Neuronal stem cell (in vitro differentiated cells): ENCODE data around the gene PIGB.

Experiments used
- DNase-seq: peaks from one replicate; pipeline ENCODE4 v3.0.0-alpha.2; 2013; ENCODE audit warnings: low spot score
- H2AFZ ChIP-seq: one replicate; pipeline ENCODE4 v1.6.1; 2013; ENCODE audit warnings: mild to moderate bottlenecking, low read length, inconsistent platforms
- H2AK5ac ChIP-seq: 2 replicates; pipeline ENCODE4 v1.6.1; 2013; ENCODE audit warnings: low read depth, mild to moderate bottlenecking, inconsistent platforms, low read length, moderate library complexity, mixed read lengths
- H2BK120ac ChIP-seq: 2 replicates; pipeline ENCODE4 v1.6.1; 2013; ENCODE audit warnings: low read depth, mild to moderate bottlenecking, inconsistent platforms, low read length, moderate library complexity, mixed read lengths
- H2BK12ac ChIP-seq: one replicate; pipeline ENCODE4 v1.6.1; 2013; ENCODE audit warnings: low read length, inconsistent platforms
- H2BK15ac ChIP-seq: 2 replicates; pipeline ENCODE4 v1.6.1; 2013; ENCODE audit warnings: mild to moderate bottlenecking, low read length, inconsistent platforms, mixed read lengths
- H2BK5ac ChIP-seq: one replicate; pipeline ENCODE4 v1.6.1; 2013; ENCODE audit warnings: inconsistent platforms, mild to moderate bottlenecking, low read length, moderate library complexity
- H3K14ac ChIP-seq: one replicate; pipeline ENCODE4 v1.6.1; 2013; ENCODE audit warnings: low read length, inconsistent platforms
- H3K18ac ChIP-seq: 2 replicates; pipeline ENCODE4 v1.6.1; 2013; ENCODE audit warnings: low read length, inconsistent platforms
- H3K23ac ChIP-seq: 2 replicates; pipeline ENCODE4 v1.6.1; 2013; ENCODE audit warnings: low read depth, mild to moderate bottlenecking, mixed read lengths, low read length, inconsistent platforms; ENCODE audit not compliant: poor library complexity
- H3K27ac ChIP-seq: replicated peaks from 3 replicates; pipeline ENCODE4 v1.5.1; 2013; ENCODE audit warnings: low read length, inconsistent platforms
- H3K27me3 ChIP-seq, 3 experiments: 2 replicates each; pipeline ENCODE4 v1.6.1; 2013; ENCODE audit warnings: low read length in 3 of 3, mild to moderate bottlenecking in 2 of 3, inconsistent platforms in 1 of 3, low read depth in 1 of 3, mixed read lengths in 1 of 3, moderate library complexity in 1 of 3; ENCODE audit not compliant: control insufficient read depth in 3 of 3, insufficient read depth in 3 of 3
- H3K36me3 ChIP-seq, 2 donors: replicated peaks in 1 of 2; 2 replicates each; pipeline ENCODE4 v1.6.1; 2013; ENCODE audit warnings: low read length in 2 of 2; ENCODE audit not compliant: control insufficient read depth in 2 of 2, insufficient read depth in 2 of 2
- H3K4ac ChIP-seq: 2 replicates; pipeline ENCODE4 v1.6.1; 2013; ENCODE audit warnings: inconsistent platforms, mild to moderate bottlenecking, low read length, moderate library complexity
- H3K4me1 ChIP-seq, 2 donors: 1 replicate in 1 of 2; 2 replicates in 1 of 2; pipeline ENCODE4 v1.6.1; 2013; ENCODE audit warnings: low read length in 2 of 2, low read depth in 1 of 2; ENCODE audit not compliant: control insufficient read depth in 2 of 2, insufficient read depth in 1 of 2
- H3K4me2 ChIP-seq: one replicate; pipeline ENCODE4 v1.6.1; 2013; ENCODE audit warnings: mild to moderate bottlenecking, low read length, inconsistent platforms; ENCODE audit not compliant: insufficient read depth, poor library complexity, severe bottlenecking
- H3K4me3 ChIP-seq, 2 donors: 2 replicates each; pipeline ENCODE4 v1.5.1; 2013; ENCODE audit warnings: low read length in 2 of 2, mild to moderate bottlenecking in 2 of 2, inconsistent platforms in 1 of 2, moderate library complexity in 1 of 2
- H3K79me1 ChIP-seq: one replicate; pipeline ENCODE4 v1.6.1; 2013; ENCODE audit warnings: low read depth, mild to moderate bottlenecking, inconsistent platforms, low read length, moderate library complexity
- H3K9ac ChIP-seq: one replicate; pipeline ENCODE4 v1.6.1; 2013; ENCODE audit warnings: mild to moderate bottlenecking, low read depth, low read length, inconsistent platforms; ENCODE audit not compliant: poor library complexity
- H3K9me3 ChIP-seq, 2 donors: replicated peaks in 1 of 2; 2 replicates each; pipeline versions ENCODE3 to v1.6.1; 2013; ENCODE audit warnings: low read length in 2 of 2, mild to moderate bottlenecking in 2 of 2, inconsistent platforms in 1 of 2, low read depth in 1 of 2, mixed read lengths in 1 of 2, moderate library complexity in 1 of 2; ENCODE audit not compliant: control insufficient read depth in 2 of 2, insufficient read depth in 1 of 2
- H4K8ac ChIP-seq: one replicate; pipeline ENCODE4 v1.6.1; 2013; ENCODE audit warnings: low read depth, mild to moderate bottlenecking, inconsistent platforms, low read length, moderate library complexity
- H4K91ac ChIP-seq: one replicate; pipeline ENCODE4 v1.6.1; 2013; ENCODE audit warnings: low read length, low read depth, mild to moderate bottlenecking, inconsistent platforms; ENCODE audit not compliant: poor library complexity
- WGBS, 2 donors: extraction: QIAGEN DNeasy Blood & Tissue Kit; methylation state at CpG; one replicate each; pipeline ENCODE4 v1.1.7; 2013; ENCODE audit warnings: missing lambda C conversion rate in 2 of 2, mixed read lengths in 1 of 2; ENCODE audit not compliant: insufficient read length in 2 of 2, insufficient replicate concordance in 1 of 2; ENCODE audit errors: extremely low coverage in 2 of 2; 5-methylcytosine and 5-hydroxymethylcytosine counted together

Gene PIGB

GRCh38 chr15:55353025-55353424 is 34.0 kb downstream of the PIGB start:
- Histone ChIP-seq H3K14ac (no peak overlapping the region), H2AK5ac (no peak overlapping the region), H2BK15ac (no peak overlapping the region), H3K36me3 (no peaks in the 10 kb centered on the region), H4K8ac (no peak overlapping the region), H3K23ac (no peak overlapping the region), H3K4me3 (no peak overlapping the region), H3K9me3 (peaks cover 0 to 5% of the 10 kb centered on the region in 2 donors), H3K18ac (no peak overlapping the region), H4K91ac (no peak overlapping the region), H2AFZ (no peak overlapping the region), H3K79me1 (no peaks in the 10 kb centered on the region), H3K9ac (no peak overlapping the region), H3K4ac (no peak overlapping the region), H3K27me3 (no peaks in the 10 kb centered on the region), H3K4me1 (no peaks in the 10 kb centered on the region), H2BK120ac (no peak overlapping the region), H3K4me2 (no peak overlapping the region), H2BK12ac (no peak overlapping the region), H3K27ac (no peak overlapping the region), H2BK5ac (no peak overlapping the region)
- no CpG with 5 or more reads among the region's 2 CpGs for WGBS, 2 donors
- DNase-seq = no peak

DNA sequence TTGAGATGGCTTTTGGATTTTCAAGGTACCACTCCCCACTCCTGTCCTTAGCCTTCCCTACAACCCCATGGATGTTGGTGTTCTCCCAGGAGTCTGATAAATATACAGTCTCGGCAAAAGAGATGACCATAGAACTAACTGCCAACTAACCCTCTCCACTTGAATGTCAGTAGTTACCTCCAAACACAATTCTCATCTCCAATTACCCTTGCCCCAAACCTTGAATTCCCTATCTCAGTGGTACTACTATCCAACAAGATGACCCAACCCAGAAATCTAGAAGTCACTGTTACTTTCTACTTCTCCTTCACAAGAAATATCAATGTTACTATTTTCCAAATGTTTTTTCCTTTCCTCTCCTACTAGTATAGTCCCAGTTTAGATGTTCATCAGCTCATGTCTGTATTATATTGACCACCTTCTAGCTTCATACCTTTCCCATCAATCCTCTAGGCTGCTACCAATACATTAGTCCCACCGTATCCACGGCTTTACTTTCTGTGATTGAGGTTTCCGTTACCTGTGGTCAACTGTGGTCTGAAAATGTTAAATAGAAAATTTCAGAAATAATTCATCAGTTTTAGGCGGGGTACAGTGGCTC is 38.1 kb downstream of the PIGB start:
- H3K4ac ChIP-seq = no peak overlapping the region
- H3K14ac ChIP-seq = no peak overlapping the region
- no peaks in the 10 kb centered on the region for H3K9me3 ChIP-seq
- no CpG with 5 or more reads among the region's 5 CpGs for WGBS, 2 donors
- H3K4me2 ChIP-seq = no peak overlapping the region
- H2BK120ac ChIP-seq = no peak overlapping the region
- H4K91ac ChIP-seq = no peak overlapping the region
- no peak overlapping the region for H2BK12ac ChIP-seq
- no peak overlapping the region for H4K8ac ChIP-seq
- H2BK5ac ChIP-seq = no peak overlapping the region
- no peaks in the 10 kb centered on the region for H3K79me1 ChIP-seq
- H3K4me3 ChIP-seq = no peak overlapping the region
- no peak overlapping the region for H2AK5ac ChIP-seq
- no peaks in the 10 kb centered on the region for H3K4me1 ChIP-seq
- H2AFZ ChIP-seq = no peak overlapping the region
- H3K36me3 ChIP-seq = no peaks in the 10 kb centered on the region
- no peak overlapping the region for H3K27ac ChIP-seq
- no peak overlapping the region for H3K23ac ChIP-seq
- no peak overlapping the region for H3K9ac ChIP-seq
- no peak for DNase-seq
- no peak overlapping the region for H2BK15ac ChIP-seq
- no peak overlapping the region for H3K18ac ChIP-seq
- H3K27me3 ChIP-seq = no peaks in the 10 kb centered on the region

DNA sequence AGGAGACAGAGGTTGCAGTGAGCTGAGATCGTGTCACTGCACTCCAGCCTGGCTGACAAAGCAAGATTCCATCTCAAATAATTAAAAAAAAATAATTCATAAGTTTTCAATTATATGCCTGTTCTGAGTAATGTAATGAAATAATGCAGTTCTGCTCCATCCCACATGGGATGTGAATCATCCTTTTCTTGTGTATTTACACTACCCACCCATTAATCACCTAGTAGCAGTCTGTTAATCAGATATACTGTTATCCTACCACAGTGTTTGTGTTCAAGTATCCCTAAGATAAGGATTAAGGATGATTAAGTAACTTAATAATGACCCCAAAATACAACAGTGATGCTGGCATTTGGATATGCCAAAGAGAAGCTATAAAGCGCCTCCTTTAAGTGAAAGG is 38.8 kb downstream of the PIGB start:
- Histone ChIP-seq H3K79me1 (no peaks in the 10 kb centered on the region), H3K23ac (no peak overlapping the region), H4K91ac (no peak overlapping the region), H2BK5ac (no peak overlapping the region), H2BK120ac (no peak overlapping the region), H3K27me3 (no peaks in the 10 kb centered on the region), H2AFZ (no peak overlapping the region), H3K14ac (no peak overlapping the region), H3K36me3 (no peaks in the 10 kb centered on the region), H3K18ac (no peak overlapping the region), H2BK15ac (no peak overlapping the region), H3K27ac (no peak overlapping the region), H3K9ac (no peak overlapping the region), H3K4me1 (no peaks in the 10 kb centered on the region), H2AK5ac (no peak overlapping the region), H4K8ac (no peak overlapping the region), H3K4me3 (no peak overlapping the region), H2BK12ac (no peak overlapping the region), H3K9me3 (no peaks in the 10 kb centered on the region), H3K4ac (no peak overlapping the region), H3K4me2 (no peak overlapping the region)
- no CpG with 5 or more reads among the region's 2 CpGs for WGBS, 2 donors
- DNase-seq = no peak

- Histone ChIP-seq H3K4me2 (no peak overlapping the region), H4K91ac (no peak overlapping the region), H2BK15ac (no peak overlapping the region), H3K9ac (no peak overlapping the region), H4K8ac (no peak overlapping the region), H2AFZ (no peak overlapping the region), H3K23ac (no peak overlapping the region), H3K79me1 (no peaks in the 10 kb centered on the region), H2BK120ac (no peak overlapping the region), H3K18ac (no peak overlapping the region), H3K9me3 (no peaks in the 10 kb centered on the region), H3K27ac (no peak overlapping the region), H3K4me1 (no peaks in the 10 kb centered on the region), H3K4me3 (no peak overlapping the region), H3K27me3 (no peaks in the 10 kb centered on the region), H3K14ac (no peak overlapping the region), H2BK12ac (no peak overlapping the region), H2BK5ac (no peak overlapping the region), H3K4ac (no peak overlapping the region), H3K36me3 (no peaks in the 10 kb centered on the region), H2AK5ac (no peak overlapping the region)
- no peak for DNase-seq
Observed at GRCh38 chr15:55358471-55358870, 39.4 kb downstream of the PIGB start.
